HCT116 (cell line): ENCODE results near the gene TET3. TPM values are rescaled to one million over a fixed set of nuclear protein-coding genes. Genes with fewer than 3 reads are reported as not detected.

Source experiments
- ATAC-seq: fragments of 200-7000 bp; cut with Tn5 transposase; 2 replicates; pipeline ENCODE4 v1.9.1; 2020; ENCODE audit warnings: mild to moderate bottlenecking, moderate library complexity
- BruUV-seq: library from RNA; stranded (reverse); fragments of 400-500 nt; replicated peaks from 2 replicates; lab custom pipeline; 2021; lab: Mats Ljungman, UMichigan
- CTCF ChIA-PET: fragments of 300-600 bp; sonication (Branson Sonifier 250); formaldehyde crosslinking; loops from one replicate; lab custom pipeline; 2021; ENCODE audit warnings: antibody characterized with exemption; lab: Charles Lee
- POLR2A ChIA-PET: fragments of 300-600, 350-600 bp; sonication (Branson Sonifier 250); formaldehyde crosslinking; loops from one replicate; lab custom pipeline; 2021; ENCODE audit warnings: antibody characterized with exemption; lab: Charles Lee
- RAD21 ChIA-PET, 2 experiments: fragments of 300-600 bp; sonication (Branson Sonifier 250); formaldehyde crosslinking; loops; one replicate each; lab custom pipeline; 2023; ENCODE audit warnings: low total read pairs in 2 of 2; ENCODE audit not compliant: uncharacterized antibody in 2 of 2, unreplicated experiment in 2 of 2, low non-redundant PET in 1 of 2; lab: Charles Lee
- DNase-seq: peaks from one replicate; pipeline ENCODE4 v3.0.0-alpha.2; 2010; ENCODE audit warnings: low read depth, low spot score
- H2AFZ ChIP-seq: fragments of 200-600 bp; shearing (Covaris generic), sonication (generic); 2 replicates; pipeline ENCODE4 v1.6.1; 2017; ENCODE audit warnings: low read depth, mixed run types, mixed read lengths, antibody characterized with exemption, low read length; ENCODE audit not compliant: poor library complexity, severe bottlenecking
- H3K27ac ChIP-seq: 2 replicates; pipeline ENCODE4 v1.5.1; 2012; ENCODE audit warnings: low read depth, low read length
- H3K27me3 ChIP-seq: fragments of 200-600 bp; sonication (generic); 2 replicates; pipeline ENCODE4 v1.6.1; 2016; ENCODE audit warnings: mixed run types, low read length, mixed read lengths; ENCODE audit not compliant: insufficient read depth
- H3K36me3 ChIP-seq, 2 experiments: fragments of 200-500 bp in 1 of 2; fragments of 200-600 bp in 1 of 2; sonication (Bioruptor generic) in 1 of 2; sonication (generic) in 1 of 2; 2 replicates each; pipeline versions ENCODE4 v1.5.1 to v1.6.1; 2014 to 2016; ENCODE audit warnings: low read length in 2 of 2, inconsistent platforms in 1 of 2, mixed read lengths in 1 of 2, mixed run types in 1 of 2; ENCODE audit not compliant: insufficient read depth in 2 of 2, control insufficient read depth in 1 of 2
- H3K4me1 ChIP-seq, 2 experiments: fragments of 200-600 bp in 1 of 2; sonication (generic) in 1 of 2; 2 replicates each; pipeline versions ENCODE4 v1.5.1 to v1.6.1; 2012 to 2017; ENCODE audit warnings: low read length in 2 of 2, inconsistent platforms in 1 of 2, mild to moderate bottlenecking in 1 of 2, mixed read lengths in 1 of 2, mixed run types in 1 of 2, moderate library complexity in 1 of 2; ENCODE audit not compliant: insufficient read depth in 2 of 2, control insufficient read depth in 1 of 2
- H3K4me2 ChIP-seq: fragments of 200-600 bp; sonication (generic); 2 replicates; pipeline ENCODE4 v1.6.1; 2017; ENCODE audit warnings: mixed run types, low read length, mixed read lengths
- H3K4me3 ChIP-seq, 2 experiments: fragments of 200-600 bp in 1 of 2; sonication (generic) in 1 of 2; replicated peaks in 1 of 2; 2 replicates each; pipeline ENCODE4 v1.5.1; 2011 to 2016; ENCODE audit warnings: low read length in 2 of 2, control low read depth in 1 of 2, low read depth in 1 of 2, mild to moderate bottlenecking in 1 of 2, mixed read lengths in 1 of 2, mixed run types in 1 of 2
- H3K79me2 ChIP-seq: fragments of 200-600 bp; sonication (generic); 2 replicates; pipeline ENCODE4 v1.6.1; 2017; ENCODE audit warnings: mild to moderate bottlenecking, mixed run types, low read length, moderate library complexity, mixed read lengths; ENCODE audit not compliant: insufficient read depth
- H3K9ac ChIP-seq: fragments of 200-600 bp; sonication (generic); 2 replicates; pipeline ENCODE4 v1.6.1; 2016; ENCODE audit warnings: low read length, mixed read lengths
- H3K9me2 ChIP-seq: fragments of 200-600 bp; sonication (generic), shearing (Covaris generic); 2 replicates; pipeline ENCODE4 v1.6.1; 2017; ENCODE audit warnings: mixed run types, mild to moderate bottlenecking, moderate library complexity; ENCODE audit not compliant: insufficient read depth
- H3K9me3 ChIP-seq, 2 experiments: fragments of 200-500 bp in 1 of 2; fragments of 200-600 bp in 1 of 2; sonication (Bioruptor generic) in 1 of 2; sonication (generic) in 1 of 2; 2 replicates each; pipeline ENCODE4 v1.6.1; 2014 to 2017; ENCODE audit warnings: low read length in 2 of 2, mixed read lengths in 2 of 2, inconsistent platforms in 1 of 2, low read depth in 1 of 2, mild to moderate bottlenecking in 1 of 2, mixed run types in 1 of 2, moderate library complexity in 1 of 2; ENCODE audit not compliant: control insufficient read depth in 1 of 2, insufficient read depth in 1 of 2
- H4K20me1 ChIP-seq: fragments of 200-600 bp; sonication (generic), shearing (Covaris generic); 2 replicates; pipeline ENCODE4 v1.6.1; 2017; ENCODE audit warnings: mixed run types, mild to moderate bottlenecking, moderate library complexity; ENCODE audit not compliant: insufficient read depth
- CBX3 ChIP-seq: IDR thresholded peaks from 2 replicates; pipeline ENCODE4 v1.6.1; 2012; ENCODE audit warnings: low read depth
- ELF1 ChIP-seq: IDR thresholded peaks from 2 replicates; pipeline ENCODE4 v1.6.1; 2012; ENCODE audit warnings: low read depth, borderline replicate concordance
- EZH2 ChIP-seq: fragments of 200-600 bp; sonication (generic); IDR thresholded peaks from 2 replicates; pipeline ENCODE4 v1.6.1; 2017; ENCODE audit warnings: antibody characterized with exemption, mixed run types
- JUND ChIP-seq: IDR thresholded peaks from 2 replicates; pipeline ENCODE4 v1.6.1; 2012
- POLR2A ChIP-seq: IDR thresholded peaks from 2 replicates; pipeline ENCODE4 v1.7.0; 2011; ENCODE audit warnings: borderline replicate concordance; ENCODE audit not compliant: insufficient read depth, insufficient read length; ENCODE audit errors: extremely low read depth
- POLR2AphosphoS5 ChIP-seq: IDR thresholded peaks from 2 replicates; pipeline ENCODE4 v1.6.1; 2011; ENCODE audit warnings: mild to moderate bottlenecking, low read depth, low read length, moderate library complexity
- SP1 ChIP-seq: IDR thresholded peaks from 2 replicates; pipeline ENCODE4 v1.6.1; 2012; ENCODE audit warnings: low read depth
- TCF7L2 ChIP-seq: IDR thresholded peaks from 2 replicates; pipeline ENCODE4 v1.7.0; 2011; ENCODE audit warnings: borderline replicate concordance, inconsistent platforms; ENCODE audit not compliant: insufficient read depth, insufficient read length; ENCODE audit errors: extremely low read depth
- ZNF274 ChIP-seq: fragments of 200-500 bp; sonication (Bioruptor generic); IDR thresholded peaks from 2 replicates; pipeline ENCODE4 v1.6.1; 2014; ENCODE audit warnings: mild to moderate bottlenecking, low read depth, low read length, inconsistent platforms
- intact Hi-C: fragments of 100-400 bp; cut with micrococcal nuclease; formaldehyde crosslinking; loops from 2 replicates; pipeline ENCODE4 v1.10.0; 2022
- total RNA-seq: library from RNA; stranded (reverse); gene quantifications from one replicate; pipeline ENCODE4 v1.2.1, GENCODE V29; 2021; ENCODE audit not compliant: unreplicated experiment
- TF ChIP-seq, protein P1 (sequence below): IDR thresholded peaks from 2 replicates; pipeline ENCODE4 v1.6.1; 2012
- TF ChIP-seq, protein P2 (sequence below): IDR thresholded peaks from 2 replicates; pipeline ENCODE4 v1.6.1; 2012

TET3 gene
- total RNA-seq, 1 experiment from 2014 or later = 15.4 TPM

GRCh38 chr2:73937899-73938298 lies 46.8 kb upstream of the TET3 start:
- intact Hi-C loops = no loop called here
- Histone ChIP-seq H3K4me2 (no peak overlapping the region), H3K27me3 (no peaks in the 10 kb centered on the region), H3K9me3 (no peaks in the 10 kb centered on the region), H3K4me1 (no peaks in the 10 kb centered on the region; a peak in 1 of 4 replicates), H3K9me2 (no peaks in the 10 kb centered on the region), H4K20me1 (peaks cover 18% of the 10 kb centered on the region; the same call in 1 of the 2 replicates), H2AFZ (no peak overlapping the region), H3K27ac (no peak overlapping the region), H3K4me3 (no peak overlapping the region), H3K79me2 (peaks cover 99% of the 10 kb centered on the region), H3K36me3 (peaks cover 12 to 36% of the 10 kb centered on the region in 2 experiments; a peak in 3 of 4 replicates), H3K9ac (no peak overlapping the region)
- RAD21 ChIA-PET = no interaction called here
- ATAC-seq = no peak
- DNase-seq = no peak
- POLR2A ChIA-PET = interaction anchor here (1.1 kb wide), 1 partner anchor 10 kb away, joined by 4 read pairs; no protein-coding TSS in a partner anchor
- TF ChIP-seq, protein P1, sequence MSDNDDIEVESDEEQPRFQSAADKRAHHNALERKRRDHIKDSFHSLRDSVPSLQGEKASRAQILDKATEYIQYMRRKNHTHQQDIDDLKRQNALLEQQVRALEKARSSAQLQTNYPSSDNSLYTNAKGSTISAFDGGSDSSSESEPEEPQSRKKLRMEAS = no peak
- no peak for TF ChIP-seq TCF7L2
- no peak for TF ChIP-seq ZNF274
- TF ChIP-seq EZH2 = no peak
- no peak for TF ChIP-seq ELF1
- TF ChIP-seq, protein P2, sequence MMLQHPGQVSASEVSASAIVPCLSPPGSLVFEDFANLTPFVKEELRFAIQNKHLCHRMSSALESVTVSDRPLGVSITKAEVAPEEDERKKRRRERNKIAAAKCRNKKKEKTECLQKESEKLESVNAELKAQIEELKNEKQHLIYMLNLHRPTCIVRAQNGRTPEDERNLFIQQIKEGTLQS = no peak
- no peak for TF ChIP-seq JUND
- CTCF ChIA-PET = no interaction called here
- no TSS peak for BruUV-seq

DNA sequence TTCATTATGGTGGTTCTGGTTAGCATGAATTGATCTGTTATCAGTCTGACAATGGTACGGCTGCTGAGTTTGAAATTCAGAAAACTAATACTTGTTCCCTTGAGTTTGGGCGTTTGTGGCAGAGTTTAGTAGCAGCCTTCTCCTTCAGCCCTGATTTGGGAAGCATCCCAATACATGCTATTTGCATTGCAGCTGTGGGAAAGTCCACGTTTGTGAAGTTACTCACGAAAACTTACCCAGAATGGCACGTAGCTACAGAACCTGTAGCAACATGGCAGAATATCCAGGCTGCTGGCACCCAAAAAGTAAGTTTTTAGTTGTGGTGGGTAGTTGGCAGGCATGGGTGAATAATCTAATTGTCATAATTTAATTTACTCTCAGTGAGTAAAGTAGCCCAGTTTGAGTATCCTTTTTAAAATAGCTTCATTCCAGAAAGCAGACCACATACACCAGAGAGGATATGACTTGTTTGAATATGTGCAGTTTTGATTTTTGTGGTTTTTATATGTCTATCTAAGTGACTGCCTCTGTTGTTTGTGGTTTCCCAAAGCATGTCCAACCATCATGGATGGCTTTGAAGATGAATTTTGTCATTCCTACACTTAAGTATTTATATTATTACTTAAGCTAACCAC lies 45.9 kb upstream of the TET3 start:
- Histone ChIP-seq H3K36me3 (peaks cover 11 to 34% of the 10 kb centered on the region in 2 experiments; a peak in 3 of 4 replicates), H3K4me2 (no peak overlapping the region), H3K27ac (no peak overlapping the region), H2AFZ (no peak overlapping the region), H4K20me1 (peaks cover 13% of the 10 kb centered on the region; the same call in 1 of the 2 replicates), H3K27me3 (no peaks in the 10 kb centered on the region), H3K9ac (no peak overlapping the region), H3K79me2 (peaks cover 99% of the 10 kb centered on the region), H3K9me2 (no peaks in the 10 kb centered on the region), H3K4me3 (no peak overlapping the region), H3K4me1 (no peaks in the 10 kb centered on the region; a peak in 1 of 4 replicates), H3K9me3 (no peaks in the 10 kb centered on the region)
- ATAC-seq (no peak), DNase-seq (no peak)
- ChIA-PET CTCF (no interaction called here), RAD21 (no interaction called here), POLR2A (no interaction called here)
- TF ChIP-seq CBX3 (no peak), SP1 (no peak), POLR2AphosphoS5 (no peak), POLR2A (no peak)
- TF ChIP-seq, protein P2 = no peak
- intact Hi-C loops = no loop called here
- BruUV-seq = no TSS peak
